ENCODE data around the gene SLC19A3. TPM values are rescaled to one million over a fixed set of nuclear protein-coding genes. Genes with fewer than 3 reads are reported as not detected.

Gene SLC19A3
- total RNA-seq, 1 donor from 2014 or later: 0.07 TPM

Other genes starting within 250 kb of the SLC19A3 start
- 70.3 and 105 TPM in 2 replicates for gene AGFG1, start 245.9 kb downstream of the SLC19A3 start, total RNA-seq
- not detected in 2 replicates for gene SCYGR2, start 119.1 kb downstream of the SLC19A3 start, total RNA-seq
- gene SCYGR3, start 103.2 kb downstream of the SLC19A3 start, total RNA-seq: not detected in 2 replicates
- not detected in 2 replicates for gene SCYGR4, start 100.5 kb downstream of the SLC19A3 start, total RNA-seq
- not detected in 2 replicates for gene SCYGR5, start 51.2 kb downstream of the SLC19A3 start, total RNA-seq
- gene SCYGR6, start 6.7 kb upstream of the SLC19A3 start, total RNA-seq: not detected in 2 replicates
- gene SCYGR7, start 10.3 kb upstream of the SLC19A3 start, total RNA-seq: not detected in 2 replicates
- not detected in 2 replicates for gene SCYGR8, start 27.9 kb upstream of the SLC19A3 start, total RNA-seq
- gene CCL20, start 95.8 kb upstream of the SLC19A3 start, total RNA-seq: 1.1 TPM in 1 of 2 replicates, not detected in the other
- gene DAW1, start 153.6 kb upstream of the SLC19A3 start, total RNA-seq: 15.0 and 16.6 TPM in 2 replicates